EL (cell line): Measurements from ENCODE around the gene CS.

Experiments used
- DNase-seq: peaks from one replicate; pipeline ENCODE4 v3.0.0-alpha.2; 2016

The CS gene

DNA sequence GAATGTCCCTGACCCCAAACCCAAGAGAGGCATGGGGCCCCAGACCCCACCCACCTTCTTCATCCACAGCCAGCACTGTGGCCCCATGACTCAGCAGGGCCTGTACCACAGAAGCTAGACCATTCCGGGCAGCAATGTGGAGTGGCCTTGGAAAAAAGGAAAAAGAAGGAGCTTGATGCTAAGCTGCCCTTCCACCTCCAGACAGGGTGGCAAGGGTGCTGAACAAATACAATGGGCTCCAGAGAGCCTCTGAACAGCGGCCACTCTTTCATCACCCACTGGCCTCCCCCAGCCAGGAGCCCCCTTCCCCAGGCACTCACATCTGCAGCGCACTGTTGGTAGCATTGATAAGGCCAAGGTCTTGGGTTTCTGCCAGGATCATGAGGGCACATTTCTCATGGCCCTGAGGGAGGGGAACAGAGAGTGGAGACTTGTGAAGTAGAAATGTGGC, 56.4 kb downstream of the CS start:
- no peak for DNase-seq

DNA sequence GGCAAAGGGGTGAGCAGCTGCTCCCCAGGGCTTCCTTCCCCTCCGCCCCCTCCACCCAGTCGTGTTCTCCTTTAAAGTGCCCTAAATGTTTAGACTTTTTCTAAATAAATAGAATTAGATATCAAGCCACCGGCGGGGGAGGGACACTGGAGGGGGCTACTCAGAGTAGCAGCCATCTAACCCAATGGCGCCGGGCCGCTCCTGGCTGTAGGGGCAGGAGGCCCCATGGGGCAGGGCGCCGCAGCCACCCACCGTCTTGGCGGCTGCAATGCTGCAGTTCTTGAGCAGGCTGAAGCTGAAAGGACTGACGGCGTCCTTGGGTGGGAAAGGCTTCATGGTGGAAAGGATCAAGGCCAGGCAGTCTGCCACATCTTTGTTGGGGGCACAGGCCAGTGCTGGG, 57.1 kb downstream of the CS start:
- DNase-seq, result no peak

- DNase-seq, result no peak
Observed at GRCh38 chr12:56241424-56242303, 58.5 kb downstream of the CS start.

DNA sequence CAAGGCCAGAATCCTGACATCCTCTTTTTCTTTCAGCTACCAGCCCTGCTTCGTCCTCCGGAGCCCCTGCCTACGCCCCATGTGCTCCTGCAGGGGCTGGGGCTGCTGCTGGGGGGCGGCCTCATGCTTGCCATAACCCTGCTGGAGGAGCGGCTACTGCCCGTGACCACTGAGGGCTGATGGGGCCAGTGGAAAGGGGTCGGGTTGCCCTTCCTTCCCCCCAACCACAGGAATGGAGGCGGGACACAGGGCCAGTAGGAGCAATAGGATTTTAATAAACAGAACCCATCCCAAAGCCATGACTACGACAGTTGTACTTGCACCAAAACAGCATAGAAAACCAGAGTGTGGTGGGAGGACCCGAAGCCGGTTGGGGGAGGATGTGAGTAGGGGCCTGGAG, 62.6 kb downstream of the CS start:
- DNase-seq, result no peak

- no peak for DNase-seq
Observed at GRCh38 chr12:56236985-56237384, 63.1 kb downstream of the CS start.

DNA sequence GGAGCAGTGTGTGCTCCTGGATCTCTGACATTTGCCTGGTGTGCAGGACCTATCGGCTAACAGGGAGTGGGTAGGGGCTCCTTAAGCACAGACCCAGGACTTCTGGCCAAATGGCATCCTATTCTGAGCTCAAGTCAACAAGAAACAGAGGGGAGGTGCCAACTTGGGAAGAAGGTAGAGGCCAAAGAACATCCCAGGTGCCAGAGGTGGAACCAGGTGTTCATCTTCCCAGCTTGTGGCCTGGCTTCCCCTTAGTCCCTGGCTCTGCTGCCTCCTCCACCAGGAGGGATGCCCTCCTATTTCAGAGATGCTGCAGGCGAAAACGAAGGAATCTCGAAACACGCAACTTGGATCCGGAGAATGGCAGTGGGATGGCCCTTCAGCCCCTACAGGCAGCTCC, 64.0 kb downstream of the CS start:
- DNase-seq, result no peak

- no peak for DNase-seq
Observed at GRCh38 chr12:56234746-56235436, 65.2 kb downstream of the CS start.

DNA sequence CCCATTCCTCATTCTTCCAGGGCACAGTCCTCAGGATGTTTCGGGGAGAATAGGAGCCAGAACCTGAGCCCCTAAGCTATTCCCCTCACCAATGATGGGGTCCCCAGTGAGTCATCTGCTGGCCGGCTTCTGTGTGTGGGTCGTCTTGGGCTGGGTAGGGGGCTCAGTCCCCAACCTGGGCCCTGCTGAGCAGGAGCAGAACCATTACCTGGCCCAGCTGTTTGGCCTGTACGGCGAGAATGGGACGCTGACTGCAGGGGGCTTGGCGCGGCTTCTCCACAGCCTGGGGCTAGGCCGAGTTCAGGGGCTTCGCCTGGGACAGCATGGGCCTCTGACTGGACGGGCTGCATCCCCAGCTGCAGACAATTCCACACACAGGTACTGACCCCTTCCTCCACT, 68.9 kb downstream of the CS start:
- no peak for DNase-seq

GRCh38 chr12:56230432-56231183, 69.5 kb downstream of the CS start:
- DNase-seq, result no peak

DNA sequence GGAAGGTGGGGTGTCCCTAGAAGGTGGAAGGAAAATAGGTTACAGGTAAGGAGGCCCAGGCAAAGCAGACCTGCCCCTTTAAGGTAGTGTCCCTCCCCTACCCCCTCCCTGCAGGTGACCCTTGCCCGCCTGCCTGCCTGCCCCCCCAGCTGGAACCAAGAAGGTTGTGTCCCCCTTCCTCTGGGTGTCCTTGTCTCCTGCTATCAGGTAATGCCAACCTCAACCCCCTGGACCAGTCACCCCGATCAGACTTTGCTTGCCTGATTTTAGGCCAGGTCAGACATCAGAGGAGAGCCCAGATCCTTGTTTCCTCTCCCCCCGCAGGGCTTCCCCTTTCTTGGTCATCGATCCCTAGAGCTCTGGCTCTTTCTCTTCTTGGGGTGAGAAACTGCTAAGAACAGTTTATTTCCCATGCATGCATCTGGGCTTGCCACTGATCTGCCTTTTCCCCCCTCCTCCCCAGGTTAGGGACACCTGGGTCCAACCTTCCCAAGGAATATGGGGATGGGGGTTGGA, 70.2 kb downstream of the CS start, which contains the start of gene SLC39A5:
TSS of gene SLC39A5 (plus strand) at position 136 of the 516 bp plus-strand sequence. CDS start 1,224 bp downstream, outside the sequence.
- DNase-seq, result no peak

GRCh38 chr12:56229082-56229481, 71.0 kb downstream of the CS start:
- no peak for DNase-seq

GRCh38 chr12:56224954-56225353, 75.2 kb downstream of the CS start:
- DNase-seq, result no peak

- peak; percentile 99 for DNase-seq
Observed at GRCh38 chr12:56224102-56224701, 75.9 kb downstream of the CS start, which contains the start of gene NABP2. TSS of gene NABP2 (plus strand) at chr12:56224342. CDS start at chr12:56224857, 515 bp downstream.

DNA sequence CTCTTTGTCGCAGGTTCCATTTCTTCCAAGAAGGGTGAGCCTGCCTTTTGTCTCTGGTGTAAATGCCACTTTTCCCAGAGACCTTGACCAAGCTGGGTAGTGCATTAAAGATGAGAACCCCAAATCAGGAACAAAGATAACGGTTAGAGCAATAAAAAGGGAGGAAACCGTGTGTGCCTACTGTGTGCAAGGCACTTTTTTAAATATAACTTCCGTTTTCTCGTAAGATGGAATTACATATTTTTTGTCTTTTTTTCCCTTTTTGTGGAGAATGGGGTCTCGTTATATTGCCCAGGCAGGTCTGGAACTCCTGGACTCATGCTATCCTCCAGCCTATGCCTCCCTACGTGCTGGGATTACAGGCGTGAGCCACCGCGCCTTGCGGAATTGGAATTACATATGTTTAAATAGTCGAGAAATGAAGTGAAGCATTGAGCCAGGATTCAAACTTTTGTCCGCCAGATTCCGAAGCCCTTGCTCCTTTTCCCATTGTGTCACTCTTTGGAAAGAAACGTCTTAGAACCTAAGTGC, 76.5 kb downstream of the CS start:
- DNase-seq, result no peak

- DNase-seq, result no peak
Observed at GRCh38 chr12:56222531-56222895, 77.6 kb downstream of the CS start.

DNA sequence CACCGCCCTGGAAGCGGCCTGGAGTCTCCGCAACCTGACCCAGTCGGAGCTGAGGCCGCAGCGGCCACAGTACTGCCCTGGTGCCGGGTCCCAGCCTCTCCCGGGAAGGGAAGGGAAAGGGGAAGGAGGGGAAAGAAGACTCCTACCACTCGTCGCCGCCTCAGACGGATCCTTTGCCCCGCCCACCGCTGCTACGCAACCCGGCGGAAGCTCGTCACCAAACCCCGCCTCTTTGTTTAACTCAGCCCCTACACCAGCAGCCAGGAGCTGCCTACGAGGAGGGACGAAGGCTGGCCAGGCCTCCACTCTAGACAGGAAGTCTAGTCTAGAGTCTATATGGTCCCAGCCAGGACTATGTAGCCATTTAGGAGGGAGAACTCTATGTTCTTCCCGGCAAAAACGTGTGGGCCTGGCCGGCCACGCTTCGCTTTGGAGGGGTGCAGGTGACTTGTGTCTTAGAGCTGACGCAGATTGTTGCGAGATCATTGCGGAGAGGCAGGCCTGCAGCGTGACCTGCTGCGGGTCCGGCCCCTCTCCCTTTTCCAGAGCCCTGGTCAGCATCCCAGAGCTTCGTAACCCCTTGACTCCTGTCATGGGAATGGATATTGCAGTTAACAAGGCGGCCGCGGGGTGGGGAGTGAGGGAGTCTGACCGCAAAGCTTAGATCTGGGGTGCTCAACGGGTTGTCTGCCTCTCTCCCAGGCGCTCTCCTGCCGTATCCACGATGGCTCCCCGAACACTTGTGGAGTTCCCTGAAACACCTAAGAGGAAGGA, 78.2 kb downstream of the CS start, which contains the start of gene RNF41:
TSS of gene RNF41 (minus strand) at position 166 of the 774 bp plus-strand sequence. CDS start 7,875 bp downstream, outside the sequence.
- peak; percentile 98 for DNase-seq
